IMR-90 (cell line): ENCODE data around the gene PPP3CA. TPM values are rescaled to one million over a fixed set of nuclear protein-coding genes. Genes with fewer than 3 reads are reported as not detected.

Source experiments
- ATAC-seq: fragments of 200-7000 bp; cut with Tn5 transposase; 2 replicates; pipeline ENCODE4 v1.9.1; 2020; ENCODE audit warnings: low read depth, mild to moderate bottlenecking, moderate library complexity
- BruUV-seq: library from RNA; stranded (reverse); fragments of 400-500 nt; replicated peaks from 2 replicates; lab custom pipeline; 2021; lab: Mats Ljungman, UMichigan
- CTCF ChIA-PET: fragments of 300-600 bp; formaldehyde crosslinking; extraction: SDS; loops from one replicate; lab custom pipeline; 2021; ENCODE audit warnings: antibody characterized with exemption; lab: Yijun Ruan, JAX
- POLR2A ChIA-PET: fragments of 300-600 bp; sonication (Branson Sonifier 250); formaldehyde crosslinking; loops from one replicate; lab custom pipeline; 2022; ENCODE audit warnings: antibody characterized with exemption; ENCODE audit not compliant: unreplicated experiment; lab: Charles Lee
- DNase-seq: peaks from one replicate; pipeline ENCODE4 v3.0.0; 2013
- H2AFZ ChIP-seq: replicated peaks from 2 replicates; pipeline ENCODE3; 2013; ENCODE audit warnings: low read length, mild to moderate bottlenecking; ENCODE audit not compliant: poor library complexity
- H2AK5ac ChIP-seq: 2 replicates; pipeline ENCODE4 v1.6.1; 2013; ENCODE audit warnings: low read depth, low read length, inconsistent platforms
- H2AK9ac ChIP-seq: replicated peaks from 2 replicates; pipeline ENCODE3; 2013; ENCODE audit warnings: mild to moderate bottlenecking, low read depth, low read length, moderate library complexity; ENCODE audit not compliant: poor library complexity
- H2BK120ac ChIP-seq: 2 replicates; pipeline ENCODE4 v1.6.1; 2013; ENCODE audit warnings: low read depth, low read length, inconsistent platforms
- H2BK15ac ChIP-seq: 3 replicates; pipeline ENCODE4 v1.6.1; 2013; ENCODE audit warnings: low read depth, low read length, inconsistent platforms
- H2BK20ac ChIP-seq: 2 replicates; pipeline ENCODE4 v1.6.1; 2013; ENCODE audit warnings: low read depth, mild to moderate bottlenecking, inconsistent platforms, low read length, moderate library complexity
- H2BK5ac ChIP-seq: 2 replicates; pipeline ENCODE4 v1.6.1; 2013; ENCODE audit warnings: mild to moderate bottlenecking, low read depth, low read length, inconsistent platforms; ENCODE audit not compliant: poor library complexity, severe bottlenecking
- H3K14ac ChIP-seq: replicated peaks from 2 replicates; pipeline ENCODE4 v1.6.1; 2013; ENCODE audit warnings: low read depth, low read length, inconsistent platforms
- H3K18ac ChIP-seq: 2 replicates; pipeline ENCODE4 v1.6.1; 2013; ENCODE audit warnings: low read depth, low read length, control low read depth
- H3K23ac ChIP-seq: 2 replicates; pipeline ENCODE4 v1.6.1; 2013; ENCODE audit warnings: low read depth, low read length, inconsistent platforms
- H3K27ac ChIP-seq: 2 replicates; pipeline ENCODE4 v1.5.1; 2013; ENCODE audit warnings: mild to moderate bottlenecking, control low read depth, low read length; ENCODE audit not compliant: insufficient read depth
- H3K27me3 ChIP-seq: 2 replicates; pipeline ENCODE4 v1.6.1; 2013; ENCODE audit warnings: low read length; ENCODE audit not compliant: control insufficient read depth, insufficient read depth
- H3K36me3 ChIP-seq: 2 replicates; pipeline ENCODE4 v1.6.1; 2013; ENCODE audit warnings: low read length, mixed read lengths; ENCODE audit not compliant: control insufficient read depth, insufficient read depth
- H3K4ac ChIP-seq: 2 replicates; pipeline ENCODE4 v1.6.1; 2013; ENCODE audit warnings: low read depth, low read length, inconsistent platforms
- H3K4me1 ChIP-seq: 2 replicates; pipeline ENCODE4 v1.6.1; 2013; ENCODE audit warnings: low read length, mixed read lengths; ENCODE audit not compliant: control insufficient read depth, insufficient read depth
- H3K4me2 ChIP-seq: 2 replicates; pipeline ENCODE4 v1.6.1; 2013; ENCODE audit warnings: low read depth, mild to moderate bottlenecking, control low read depth, low read length, moderate library complexity
- H3K4me3 ChIP-seq: 2 replicates; pipeline ENCODE4 v1.5.1; 2013; ENCODE audit warnings: low read depth, mild to moderate bottlenecking, control low read depth, low read length, moderate library complexity; ENCODE audit not compliant: insufficient read depth
- H3K56ac ChIP-seq: 2 replicates; pipeline ENCODE4 v1.6.1; 2013; ENCODE audit warnings: low read length, inconsistent platforms; ENCODE audit not compliant: insufficient read depth; ENCODE audit errors: extremely low read depth
- H3K79me1 ChIP-seq, 2 experiments: 2 replicates each; pipeline ENCODE4 v1.6.1; 2013; ENCODE audit warnings: low read length in 2 of 2, inconsistent platforms in 1 of 2, low read depth in 1 of 2
- H3K9ac ChIP-seq: 2 replicates; pipeline ENCODE4 v1.6.1; 2013; ENCODE audit warnings: low read depth, low read length, control low read depth
- H3K9me1 ChIP-seq: 2 replicates; pipeline ENCODE4 v1.6.1; 2013; ENCODE audit warnings: low read length, inconsistent platforms; ENCODE audit not compliant: insufficient read depth
- H3K9me3 ChIP-seq: 2 replicates; pipeline ENCODE4 v1.6.1; 2013; ENCODE audit warnings: low read length; ENCODE audit not compliant: control insufficient read depth, insufficient read depth
- H4K20me1 ChIP-seq: 2 replicates; pipeline ENCODE4 v1.6.1; 2013; ENCODE audit warnings: low read length, inconsistent platforms; ENCODE audit not compliant: insufficient read depth
- H4K5ac ChIP-seq: 2 replicates; pipeline ENCODE4 v1.6.1; 2013; ENCODE audit warnings: mild to moderate bottlenecking, low read depth, low read length, control low read depth
- H4K8ac ChIP-seq, 2 experiments: 2 replicates each; pipeline ENCODE4 v1.6.1; 2013; ENCODE audit warnings: low read depth in 2 of 2, low read length in 2 of 2, control low read depth in 1 of 2, inconsistent platforms in 1 of 2
- H4K91ac ChIP-seq: 2 replicates; pipeline ENCODE4 v1.6.1; 2013; ENCODE audit warnings: low read depth, low read length, inconsistent platforms; ENCODE audit not compliant: insufficient read depth
- BHLHE40 ChIP-seq: fragments of 150-350 bp; IDR thresholded peaks from 2 replicates; pipeline ENCODE4 v1.6.1; 2016; ENCODE audit warnings: mild to moderate bottlenecking, low read depth, low read length
- CEBPB ChIP-seq: IDR thresholded peaks from 2 replicates; pipeline ENCODE4 v1.6.1; 2012; ENCODE audit warnings: low read depth, low read length, improper control_type of control experiment
- CHD1 ChIP-seq: IDR thresholded peaks from 2 replicates; pipeline ENCODE4 v1.6.1; 2012; ENCODE audit warnings: low read depth, low read length, improper control_type of control experiment
- CTCF ChIP-seq: conservative IDR thresholded peaks from 2 replicates; pipeline ENCODE4 v1.5.1; 2012; ENCODE audit warnings: mild to moderate bottlenecking, low read depth, low read length, improper control_type of control experiment
- ELK1 ChIP-seq: fragments of 150-350 bp; IDR thresholded peaks from 2 replicates; pipeline ENCODE4 v1.6.1; 2016; ENCODE audit warnings: low read depth, mild to moderate bottlenecking, low read length, moderate library complexity, borderline replicate concordance
- FOS ChIP-seq: fragments of 150-350 bp; IDR thresholded peaks from 2 replicates; pipeline ENCODE4 v1.6.1; 2016; ENCODE audit warnings: low read depth, low read length
- MAFK ChIP-seq: IDR thresholded peaks from 2 replicates; pipeline ENCODE4 v1.6.1; 2012; ENCODE audit warnings: low read depth, low read length, improper control_type of control experiment
- MAZ ChIP-seq: IDR thresholded peaks from 2 replicates; pipeline ENCODE4 v1.6.1; 2012; ENCODE audit warnings: low read depth, mild to moderate bottlenecking, low read length, improper control_type of control experiment, moderate library complexity, borderline replicate concordance
- MXI1 ChIP-seq: IDR thresholded peaks from 2 replicates; pipeline ENCODE4 v1.6.1; 2012; ENCODE audit warnings: low read depth, mild to moderate bottlenecking, low read length, moderate library complexity, borderline replicate concordance
- NFE2L2 ChIP-seq: fragments of 150-350 bp; IDR thresholded peaks from 2 replicates; pipeline ENCODE4 v1.6.1; 2016; ENCODE audit warnings: low read depth, mild to moderate bottlenecking, low read length
- POLR2A ChIP-seq: IDR thresholded peaks from 2 replicates; pipeline ENCODE4 v1.6.1; 2012; ENCODE audit warnings: mild to moderate bottlenecking, low read depth, low read length
- RAD21 ChIP-seq: IDR thresholded peaks from 2 replicates; pipeline ENCODE4 v1.6.1; 2012; ENCODE audit warnings: low read length, improper control_type of control experiment
- RCOR1 ChIP-seq: IDR thresholded peaks from 2 replicates; pipeline ENCODE4 v1.6.1; 2012; ENCODE audit warnings: mild to moderate bottlenecking, low read length, improper control_type of control experiment; ENCODE audit not compliant: insufficient replicate concordance
- SMC3 ChIP-seq: fragments of 150-350 bp; IDR thresholded peaks from 2 replicates; pipeline ENCODE4 v1.6.1; 2016; ENCODE audit warnings: low read depth, mild to moderate bottlenecking, antibody characterized with exemption, low read length, moderate library complexity
- USF2 ChIP-seq: fragments of 150-350 bp; IDR thresholded peaks from 2 replicates; pipeline ENCODE4 v1.6.1; 2017; ENCODE audit warnings: mild to moderate bottlenecking, antibody characterized with exemption, low read length, low read depth
- WGBS, 2 experiments: methylation state at CpG; one replicate each; pipeline versions ENCODE4 v1.1.5 to v1.1.7; 2013; ENCODE audit warnings: missing lambda C conversion rate in 2 of 2; ENCODE audit not compliant: insufficient read length in 1 of 2; ENCODE audit errors: extremely low coverage in 2 of 2; 5-methylcytosine and 5-hydroxymethylcytosine counted together
- dilution Hi-C: fragments of 300-500 bp; cut with HindIII; formaldehyde crosslinking; loops from one replicate; pipeline ENCODE4 v1.14.3; 2018; ENCODE audit warnings: low sequenced_read_pairs; ENCODE audit not compliant: unreplicated experiment
- in situ Hi-C: fragments of 300-500 bp; cut with MboI; formaldehyde crosslinking; loops from 3 replicates; pipeline ENCODE4 v1.14.3; 2019; ENCODE audit warnings: low sequenced_read_pairs, inconsistent platforms, mixed read lengths
- intact Hi-C: fragments of 100-400 bp; cut with micrococcal nuclease; formaldehyde crosslinking; loops from 2 replicates; pipeline ENCODE4 v1.10.0; 2022
- polyA plus RNA-seq, 3 experiments: library from polyadenylated mRNA; depleted of rRNA; stranded (reverse); fragments of >200 nt; gene quantifications; 2 replicates each; pipeline ENCODE4 v1.2.3, GENCODE V29; 2012; ENCODE audit warnings: low replicate concordance in 1 of 3
- total RNA-seq: library from RNA; depleted of rRNA; stranded (reverse); fragments of >200 nt; gene quantifications from 2 replicates; pipeline ENCODE4 v1.2.3, GENCODE V29; 2012

PPP3CA gene
- total and polyA plus RNA-seq, 2 of the 4 experiments (the other 2 are of a cell fraction) = 14.5 to 48.6 TPM

GRCh38 chr4:101005659-101006058 lies 341.7 kb downstream of the PPP3CA start:
- intact Hi-C loops = no loop called here
- Histone ChIP-seq H4K8ac (no peak overlapping the region), H3K4me3 (no peak overlapping the region), H3K4me1 (no peaks in the 10 kb centered on the region), H3K9me1 (no peaks in the 10 kb centered on the region; the same call in 1 of the 2 replicates), H2AK5ac (no peak overlapping the region), H2AFZ (no peak overlapping the region), H2BK15ac (no peak overlapping the region), H3K4me2 (no peak overlapping the region), H3K9ac (no peak overlapping the region), H3K18ac (no peak overlapping the region), H3K36me3 (no peaks in the 10 kb centered on the region), H2BK20ac (no peak overlapping the region), H3K14ac (no peak overlapping the region), H4K20me1 (no peaks in the 10 kb centered on the region), H3K4ac (no peak overlapping the region), H4K5ac (no peak overlapping the region), H2AK9ac (no peak overlapping the region), H4K91ac (no peak overlapping the region), H3K27ac (no peak overlapping the region), H3K23ac (no peak overlapping the region), H3K27me3 (no peaks in the 10 kb centered on the region), H2BK5ac (no peak overlapping the region), H2BK120ac (no peak overlapping the region), H3K9me3 (no peaks in the 10 kb centered on the region), H3K79me1 (no peaks in the 10 kb centered on the region), H3K56ac (no peak overlapping the region)
- DNase-seq (no peak), ATAC-seq (no peak)
- no TSS peak for BruUV-seq
- in situ Hi-C loops = no loop called here
- dilution Hi-C loops = no loop called here
- TF ChIP-seq ELK1 (no peak), SMC3 (no peak), POLR2A (no peak), NFE2L2 (no peak), MAFK (no peak), RCOR1 (no peak), USF2 (no peak), RAD21 (no peak), MAZ (no peak), CEBPB (no peak), CHD1 (no peak), BHLHE40 (no peak), MXI1 (no peak), CTCF (no peak), FOS (no peak)
- 40% methylated on average over 1 of the region's 2 CpGs; no CpG with 5 or more reads in 1 of the 2 experiments for WGBS, 2 experiments
- POLR2A ChIA-PET = no interaction called here
- CTCF ChIA-PET = no interaction called here
